ENCODE measurements around the gene FHOD3.

GRCh38 chr18:36718705-36719328 lies 421.3 kb downstream of the FHOD3 start:
- TF ChIP-seq GATA3 (IDR thresholded peaks at IDR 0.05; ENCODE audit: low read depth, low read length) (no peak), GATA2 (IDR thresholded peaks at IDR 0.05; ENCODE audit: low read depth, low read length) (no peak)

All from SH-SY5Y (cell line).